GM21367 (cell line): ENCODE results near the gene CXorf38.

ENCODE experiments used
- ATAC-seq: cut with Tn5 transposase; IDR thresholded peaks from one replicate; pipeline ENCODE4 v1.9.1; 2021; ENCODE audit not compliant: unreplicated experiment

Gene CXorf38

GRCh38 chrX:40647307-40648197 lies at the start of gene CXorf38:
Gene CXorf38, minus strand, starts transcription at chrX:40647561. Its CDS starts 41 bp downstream, at chrX:40647520.
- ATAC-seq = peak; percentile 39

GRCh38 chrX:40694802-40695201 lies 47.4 kb upstream of the CXorf38 start:
- ATAC-seq = no peak

GRCh38 chrX:40688929-40689328 lies 41.6 kb upstream of the CXorf38 start:
- no peak for ATAC-seq

GRCh38 chrX:40687169-40687568 lies 39.8 kb upstream of the CXorf38 start:
- no peak for ATAC-seq

GRCh38 chrX:40685362-40685918 lies 38.1 kb upstream of the CXorf38 start:
- ATAC-seq = no peak

- no peak for ATAC-seq
Observed at GRCh38 chrX:40684092-40684491, 36.7 kb upstream of the CXorf38 start.

GRCh38 chrX:40683245-40683644 lies 35.9 kb upstream of the CXorf38 start:
- no peak for ATAC-seq

- no peak for ATAC-seq
Observed at GRCh38 chrX:40671126-40671525, 23.8 kb upstream of the CXorf38 start.

GRCh38 chrX:40663880-40664630 lies 16.7 kb upstream of the CXorf38 start:
- no peak for ATAC-seq

GRCh38 chrX:40663078-40663740 lies 15.8 kb upstream of the CXorf38 start:
- no peak for ATAC-seq

GRCh38 chrX:40661489-40661888 lies 14.1 kb upstream of the CXorf38 start:
- ATAC-seq = no peak

- no peak for ATAC-seq
Observed at GRCh38 chrX:40660381-40660780, 13.0 kb upstream of the CXorf38 start.

- ATAC-seq = no peak
Observed at GRCh38 chrX:40653535-40653934, 6.2 kb upstream of the CXorf38 start.

- ATAC-seq = no peak
Observed at GRCh38 chrX:40652664-40653063, 5.3 kb upstream of the CXorf38 start.

- ATAC-seq = no peak
Observed at GRCh38 chrX:40651620-40652223, 4.4 kb upstream of the CXorf38 start.

- ATAC-seq = peak; percentile 28
Observed at GRCh38 chrX:40646489-40647306, 663 bp downstream of the CXorf38 start.

GRCh38 chrX:40644821-40645358 lies 2.5 kb downstream of the CXorf38 start:
- ATAC-seq = no peak

GRCh38 chrX:40644176-40644575 lies 3.2 kb downstream of the CXorf38 start:
- no peak for ATAC-seq

GRCh38 chrX:40637687-40638086 lies 9.7 kb downstream of the CXorf38 start:
- ATAC-seq = no peak

GRCh38 chrX:40632199-40632598 lies 15.2 kb downstream of the CXorf38 start:
- ATAC-seq = no peak
